Measurements from ENCODE around the gene METRNL.
"Not testable (repeated sequence)": the region's sequence is repeated elsewhere in the genome, so short reads cannot be mapped to it uniquely, and the experiment has no call there.

The METRNL gene

DNA sequence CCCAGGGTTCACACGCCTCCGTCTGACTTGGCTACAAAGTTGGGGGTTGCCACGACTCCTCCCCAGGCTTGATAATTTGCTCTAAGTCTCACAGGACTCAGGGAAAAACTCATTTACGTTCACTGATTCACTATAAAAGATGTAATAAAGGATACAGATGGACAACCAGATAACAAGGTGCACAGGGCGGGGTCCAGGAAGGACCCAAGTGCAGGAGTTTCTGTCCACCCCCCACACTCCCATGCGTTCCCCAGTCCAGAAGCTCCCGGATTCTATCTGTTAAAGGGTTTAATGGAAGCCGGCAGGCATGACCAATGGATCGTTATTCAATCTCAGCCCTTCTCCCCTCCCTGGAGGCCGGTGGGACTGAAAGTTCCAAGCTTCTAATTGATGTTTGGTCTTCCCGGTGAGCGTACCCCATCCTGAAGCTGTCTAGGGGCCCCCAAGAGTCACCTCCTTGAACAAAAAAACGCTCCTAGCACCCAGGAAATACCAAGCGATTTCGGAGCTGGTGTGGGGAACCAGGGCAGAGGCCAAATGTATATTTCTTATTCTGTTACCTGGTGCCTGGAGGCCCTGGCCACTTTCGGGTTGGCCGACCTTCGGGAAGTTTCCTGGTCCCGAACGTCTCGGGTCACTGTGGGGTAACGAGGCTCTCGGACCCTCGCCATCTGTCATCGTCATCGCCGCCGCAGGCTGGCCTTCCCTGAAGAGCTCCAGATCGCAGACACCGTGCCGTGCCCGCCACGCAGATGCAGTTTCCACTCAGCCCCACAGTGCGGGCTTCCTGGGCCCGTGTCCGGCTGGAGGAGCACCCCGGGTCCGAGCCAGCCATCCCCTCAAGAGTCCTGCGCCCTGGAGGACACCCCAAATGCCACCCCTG, 13.5 kb upstream of the METRNL start:
- no peak for DNase-seq

DNA sequence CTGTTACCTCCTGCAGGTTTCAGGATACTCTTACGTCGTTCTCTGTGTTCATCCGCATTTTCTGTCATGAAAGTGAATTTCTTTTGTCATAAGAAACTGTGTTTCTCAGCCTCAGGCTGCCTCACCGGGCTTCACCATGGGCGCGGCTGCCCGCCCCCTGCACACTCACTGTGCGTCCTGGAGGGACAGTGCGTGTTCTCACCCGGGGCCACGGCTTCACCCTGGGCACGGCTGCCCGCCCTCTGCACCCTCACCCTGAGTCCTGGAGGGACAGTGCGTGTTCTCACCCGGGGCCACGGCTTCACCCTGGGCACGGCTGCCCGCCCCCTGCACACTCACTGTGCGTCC, 12.9 kb upstream of the METRNL start:
- not testable (repeated sequence) for DNase-seq

DNA sequence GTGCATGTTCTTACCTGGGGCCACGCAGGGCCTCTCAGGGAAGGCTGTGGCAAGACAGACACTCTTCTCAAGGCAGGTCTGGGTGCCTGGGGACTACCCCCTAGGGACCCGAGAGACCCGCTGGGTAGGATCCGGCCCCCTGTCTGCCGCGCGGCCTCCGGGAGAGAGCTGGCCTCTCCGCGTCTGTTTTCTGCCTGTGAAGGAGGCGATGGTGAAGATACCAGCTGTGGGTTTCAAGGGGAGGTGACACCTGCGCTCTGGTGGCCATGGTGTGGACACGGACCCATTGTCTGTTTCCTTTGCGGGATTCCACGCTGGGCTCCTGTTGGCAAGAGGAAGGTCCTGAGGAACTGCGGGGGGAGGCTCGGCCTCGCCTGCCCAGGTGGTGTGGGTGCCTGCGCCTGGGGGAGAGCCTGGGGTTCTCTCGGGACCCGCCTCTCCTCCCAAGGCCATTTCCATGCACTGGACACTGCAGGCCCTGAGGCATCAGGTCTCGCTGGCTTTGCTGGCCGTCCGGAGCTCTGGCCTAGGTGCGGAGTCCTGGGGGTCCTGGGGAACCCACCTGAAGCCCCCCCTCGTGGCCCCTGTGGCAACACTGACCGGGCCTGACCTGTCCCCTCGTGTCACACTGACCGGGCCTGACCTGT, 12.2 kb upstream of the METRNL start:
- no peak for DNase-seq

DNA sequence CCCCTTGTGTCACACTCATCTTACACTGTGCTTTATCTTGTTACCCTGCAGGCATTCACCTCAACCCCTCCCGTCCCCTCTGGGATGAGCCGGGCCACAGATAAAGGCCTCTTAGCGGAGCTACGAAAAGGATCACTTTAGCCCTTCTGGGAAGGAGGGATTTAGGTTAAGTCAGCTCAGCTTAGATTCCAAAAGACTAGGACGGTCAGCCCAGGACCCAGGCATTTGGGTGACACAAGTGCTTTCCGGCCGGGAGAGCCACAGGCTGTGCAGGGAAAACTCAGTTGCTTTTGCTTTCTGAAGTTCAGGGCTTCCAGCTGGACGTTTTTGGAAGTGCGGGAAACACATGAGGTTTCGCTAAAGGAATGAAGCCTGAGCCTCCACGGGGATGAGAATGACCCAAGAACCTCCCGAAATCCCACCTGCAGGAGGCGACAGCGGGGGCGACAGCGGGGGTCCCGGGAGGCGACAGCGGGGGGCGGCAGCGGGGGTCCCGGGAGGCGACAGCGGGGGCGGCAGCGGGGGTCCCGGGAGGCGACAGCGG, 11.6 kb upstream of the METRNL start:
- DNase-seq = no peak

DNA sequence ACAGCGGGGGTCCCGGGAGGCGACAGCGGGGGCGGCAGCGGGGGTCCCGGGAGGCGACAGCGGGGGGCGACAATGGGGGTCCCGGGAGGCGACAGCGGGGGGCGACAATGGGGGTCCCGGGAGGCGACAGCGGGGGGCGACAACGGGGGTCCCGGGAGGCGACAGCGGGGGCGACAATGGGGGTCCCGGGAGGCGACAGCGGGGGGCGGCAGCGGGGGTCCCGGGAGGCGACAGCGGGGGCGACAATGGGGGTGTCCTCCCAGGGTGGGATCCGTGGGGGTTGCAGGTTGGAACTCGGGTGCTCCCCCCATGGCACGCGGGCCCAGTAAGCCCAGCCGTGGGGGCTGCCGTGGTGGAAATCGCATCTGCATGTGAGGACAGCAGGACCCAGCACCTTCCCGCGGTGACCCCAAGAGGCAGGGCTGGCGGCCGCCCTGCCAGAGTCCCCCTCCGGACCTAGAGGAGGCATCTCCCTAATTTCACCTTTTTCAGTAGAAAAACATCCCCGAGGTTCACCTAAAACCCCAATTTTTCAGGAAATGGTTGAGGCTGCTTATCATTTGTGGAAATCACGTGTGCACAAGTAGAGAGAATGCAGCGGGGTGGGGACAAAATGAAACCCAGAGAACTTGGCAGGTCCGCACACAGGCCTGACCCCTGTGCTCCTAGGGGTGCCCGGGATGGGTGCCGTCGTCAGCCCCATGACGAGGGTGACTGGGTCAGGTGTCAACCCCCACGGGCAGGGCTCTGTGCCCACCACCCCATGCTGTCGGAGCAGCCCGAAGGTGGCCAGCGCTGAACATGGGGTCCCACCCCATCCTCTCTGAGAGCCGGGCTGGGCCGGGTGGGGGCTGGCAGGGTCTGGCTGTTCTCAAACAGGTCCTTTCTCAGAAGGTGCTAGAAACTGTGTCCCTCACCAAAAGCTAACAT, 10.5 kb upstream of the METRNL start:
- DNase-seq = no peak

DNA sequence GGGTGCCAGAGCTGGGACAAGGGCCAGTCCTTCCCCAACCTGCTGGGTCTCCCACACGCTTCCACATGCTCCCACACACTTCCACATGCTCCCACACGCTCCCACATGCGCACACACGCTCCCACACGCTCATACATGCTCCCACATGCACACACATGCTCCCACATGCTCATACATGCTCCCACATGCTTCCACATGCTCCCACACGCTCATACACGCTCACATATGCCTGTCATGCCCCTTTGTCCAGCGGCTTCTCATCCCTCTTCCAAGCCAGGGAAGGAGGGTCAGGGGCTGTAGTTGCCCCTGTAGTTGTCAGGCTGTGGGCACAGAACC, 9.9 kb upstream of the METRNL start:
- DNase-seq = no peak

DNA sequence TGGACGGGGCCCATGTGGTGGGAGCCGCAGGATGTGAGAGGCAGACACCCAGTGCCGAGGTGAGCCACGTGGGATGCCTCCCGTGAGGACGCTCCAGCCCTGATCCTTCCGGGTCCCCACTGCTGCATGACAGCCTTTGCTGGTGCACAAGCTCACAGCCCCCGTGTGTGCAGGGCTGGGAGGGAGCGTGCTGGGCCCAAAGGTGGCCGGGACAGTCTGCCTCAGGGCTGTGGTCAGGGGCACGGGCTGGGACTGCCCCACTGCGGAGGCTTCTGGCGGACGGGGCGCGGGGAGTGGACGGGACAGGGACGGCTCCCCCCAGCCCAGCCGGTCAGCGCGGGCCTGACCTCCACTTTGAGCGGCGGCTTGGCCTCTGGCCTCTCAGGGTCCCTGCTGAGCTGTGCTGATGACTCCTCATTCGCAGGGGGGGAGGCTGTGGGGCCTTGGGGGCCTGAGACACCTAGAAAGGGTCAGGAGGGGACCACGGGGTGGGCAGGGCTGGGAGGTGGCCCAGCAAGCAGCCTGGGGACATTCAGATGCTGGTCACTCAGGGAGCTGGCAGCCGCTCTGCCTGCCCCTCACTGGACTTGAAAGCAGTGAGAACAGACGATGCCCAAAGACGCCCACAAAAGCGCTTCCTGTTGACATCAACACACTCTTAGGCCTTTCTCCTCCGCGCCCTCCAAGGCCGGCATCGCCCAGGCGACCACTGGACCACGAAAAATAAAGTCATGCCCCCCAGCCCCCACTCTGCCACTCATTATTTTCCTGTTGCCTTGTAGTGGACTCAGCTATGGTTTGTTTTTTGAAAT, 9.3 kb upstream of the METRNL start:
- DNase-seq = peak in 7 of 56 donors; percentile 13 to 44 (median 26)

DNA sequence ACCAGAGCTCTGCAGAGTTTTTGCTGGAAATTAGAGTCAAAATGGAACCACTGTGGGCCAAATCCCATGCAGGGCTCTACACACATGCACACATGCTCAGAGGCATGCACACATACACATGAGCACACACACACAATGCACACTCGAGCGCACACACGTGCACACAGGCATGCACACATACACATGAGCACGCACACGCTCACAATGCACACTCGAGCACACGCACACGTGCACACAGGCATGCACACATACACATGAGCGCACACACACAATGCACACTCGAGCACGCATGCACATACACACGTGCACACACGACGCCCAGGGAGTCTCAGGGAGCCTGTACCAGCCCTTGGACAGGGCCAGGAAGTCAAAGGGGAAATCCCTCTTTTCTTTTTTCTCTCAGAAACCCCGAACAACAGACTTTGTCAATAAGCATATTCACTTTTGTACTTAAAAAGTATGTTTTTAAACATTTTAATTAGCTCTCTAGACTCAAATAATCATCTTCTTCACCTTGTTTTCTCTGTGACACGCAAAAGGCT, 8.5 kb upstream of the METRNL start:
- no peak for DNase-seq

DNA sequence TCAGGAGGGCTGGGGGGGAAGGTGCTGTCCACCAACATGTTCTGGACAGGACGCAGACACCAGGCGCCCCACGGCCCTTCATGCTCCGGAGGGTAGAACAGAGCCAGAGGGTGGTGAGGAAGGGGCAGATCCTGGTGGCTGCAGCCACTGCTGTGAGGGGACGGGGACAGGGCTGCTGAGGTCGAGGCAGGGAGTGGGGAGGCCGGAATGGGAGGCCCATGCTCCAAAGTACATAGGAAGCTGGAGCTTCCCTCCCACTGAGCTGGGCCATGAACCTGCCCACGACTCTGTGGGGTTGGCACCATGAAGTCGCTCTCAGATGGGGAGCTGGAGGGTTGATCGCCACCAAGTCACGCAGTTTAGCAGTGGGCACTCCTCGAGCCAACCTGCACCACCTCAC, 8.0 kb upstream of the METRNL start:
- DNase-seq = no peak

DNA sequence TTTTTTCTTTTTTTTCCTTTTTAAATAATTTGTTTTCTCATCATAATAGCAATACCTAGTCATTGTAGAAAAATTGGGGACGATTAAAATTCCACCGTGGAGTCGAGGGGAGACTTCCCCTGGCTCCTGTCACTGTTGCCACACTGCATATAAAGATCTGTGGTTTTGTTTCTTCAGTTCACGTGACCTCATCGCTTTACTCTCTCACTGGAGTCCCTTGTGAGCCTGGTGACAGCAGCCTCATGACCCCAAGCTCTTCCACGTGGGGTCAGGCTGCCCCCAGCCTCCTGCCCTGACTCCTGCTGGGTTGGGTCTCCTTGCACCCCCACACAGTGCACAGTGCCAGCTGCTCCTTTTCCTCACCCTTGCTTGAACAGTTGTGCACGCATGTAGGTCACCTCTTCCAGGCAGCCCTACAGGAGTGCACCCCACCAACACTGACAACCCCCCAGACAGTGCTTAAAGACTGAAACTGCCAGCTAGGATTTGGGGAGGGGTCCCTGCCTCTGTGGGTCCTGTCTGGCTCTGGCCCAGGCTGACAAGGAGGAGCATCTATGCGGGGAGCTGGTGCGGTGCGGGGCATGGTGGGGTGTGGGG, 7.3 kb upstream of the METRNL start:
- no peak for DNase-seq

DNA sequence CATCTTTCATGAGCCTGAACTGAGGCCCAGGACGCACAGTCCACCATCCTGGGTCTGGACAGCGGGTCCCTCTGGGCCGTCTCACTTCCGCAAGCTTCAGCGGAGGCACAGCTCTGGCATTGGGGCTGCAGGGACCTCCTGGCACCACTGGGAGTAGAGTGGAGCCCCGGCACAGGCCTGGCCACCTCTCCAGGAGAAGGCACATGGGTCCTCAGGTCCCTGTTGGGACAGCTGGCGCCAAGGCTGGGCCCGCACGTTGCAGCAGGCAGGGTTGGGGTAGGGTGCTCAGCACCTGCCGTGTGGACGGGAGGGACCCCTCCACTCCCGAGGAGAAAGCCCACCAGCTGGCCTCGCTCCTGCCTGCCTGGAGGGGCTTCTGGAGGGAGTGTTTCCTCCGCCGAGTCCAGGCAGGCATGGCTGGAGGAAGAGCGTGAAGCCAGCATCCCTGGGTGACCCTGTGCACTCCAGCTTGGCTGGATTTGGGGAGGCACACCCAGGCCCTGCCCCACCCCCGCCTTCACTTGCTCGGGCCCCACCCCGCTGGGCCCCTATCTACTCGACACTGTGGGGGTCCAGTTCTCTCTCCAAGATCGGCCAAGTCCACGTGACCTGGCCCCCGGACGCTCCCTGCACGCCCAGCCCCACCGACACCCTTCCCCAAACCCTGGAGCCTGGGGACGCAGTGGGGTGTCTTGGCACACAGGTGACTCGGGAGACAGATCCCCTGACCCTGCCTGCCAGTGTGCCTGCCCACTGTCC, 6.6 kb upstream of the METRNL start:
- DNase-seq = no peak

DNA sequence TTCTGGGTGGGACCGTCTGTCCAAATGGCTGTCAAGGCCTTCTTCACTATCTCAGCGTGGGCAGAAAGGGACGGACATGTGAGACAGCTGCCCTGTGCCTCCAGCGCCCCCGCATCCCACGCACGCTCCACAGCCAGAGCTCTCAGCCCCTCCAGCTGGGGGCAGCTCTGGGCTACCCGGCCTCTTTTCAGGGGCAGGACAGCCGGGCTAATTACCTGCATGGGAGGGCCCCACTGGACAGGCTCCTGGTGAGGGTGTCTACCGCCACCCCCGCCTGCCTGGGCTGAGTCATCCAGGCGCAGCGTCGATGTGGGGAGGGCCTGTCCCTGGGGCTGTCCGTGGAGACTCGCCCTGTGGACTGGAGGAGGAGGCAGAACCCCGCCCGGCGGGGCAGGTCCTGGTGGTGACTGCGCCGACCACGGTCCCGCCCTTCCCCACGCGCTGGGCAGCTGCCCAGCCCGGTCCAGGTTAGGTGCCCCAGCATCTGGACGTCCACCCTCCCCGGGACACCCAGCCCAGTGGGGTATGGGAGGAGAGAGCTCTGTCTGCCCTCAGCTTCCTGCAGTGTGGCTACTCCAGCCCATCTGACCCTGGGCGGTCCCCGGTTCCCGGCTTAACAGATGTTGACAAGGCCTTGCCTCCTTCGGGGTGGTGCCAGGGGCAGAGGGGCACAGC, 5.9 kb upstream of the METRNL start:
- DNase-seq = no peak

DNA sequence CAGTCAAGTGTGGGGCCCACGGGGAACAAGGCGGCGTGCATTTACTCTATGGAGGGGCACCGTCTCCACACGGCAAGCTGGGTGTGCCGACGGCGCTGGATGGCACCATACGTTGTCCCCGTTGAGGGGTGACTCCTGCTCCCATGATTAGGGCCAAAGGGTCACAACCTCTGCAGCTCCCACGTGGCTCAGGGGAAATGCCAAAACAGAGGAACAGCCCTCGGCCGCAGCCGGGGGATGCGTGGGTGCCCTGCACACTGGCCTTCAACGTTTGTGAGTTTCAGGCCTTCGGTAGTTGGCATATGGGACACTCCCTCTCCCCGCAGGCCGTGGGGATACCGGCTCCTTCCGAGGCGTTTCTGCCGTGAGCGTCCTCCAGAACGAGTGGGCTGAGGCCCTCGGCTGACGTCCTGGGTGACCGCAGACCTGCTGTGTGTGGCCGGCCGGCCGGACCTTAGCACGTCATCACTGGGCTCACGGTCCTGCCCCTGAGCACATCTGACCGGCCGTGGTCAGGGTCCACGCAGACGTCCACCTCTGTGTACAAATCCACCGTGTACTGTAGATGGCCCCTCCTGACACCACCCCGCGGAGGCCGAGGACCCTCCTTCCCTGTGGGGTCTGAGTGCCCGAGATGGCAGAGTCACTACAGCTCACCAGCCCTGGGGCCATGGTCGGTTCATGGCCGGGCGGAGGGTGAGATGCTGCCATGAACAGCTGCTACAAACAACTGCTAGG, 4.8 kb upstream of the METRNL start:
- no peak for DNase-seq

DNA sequence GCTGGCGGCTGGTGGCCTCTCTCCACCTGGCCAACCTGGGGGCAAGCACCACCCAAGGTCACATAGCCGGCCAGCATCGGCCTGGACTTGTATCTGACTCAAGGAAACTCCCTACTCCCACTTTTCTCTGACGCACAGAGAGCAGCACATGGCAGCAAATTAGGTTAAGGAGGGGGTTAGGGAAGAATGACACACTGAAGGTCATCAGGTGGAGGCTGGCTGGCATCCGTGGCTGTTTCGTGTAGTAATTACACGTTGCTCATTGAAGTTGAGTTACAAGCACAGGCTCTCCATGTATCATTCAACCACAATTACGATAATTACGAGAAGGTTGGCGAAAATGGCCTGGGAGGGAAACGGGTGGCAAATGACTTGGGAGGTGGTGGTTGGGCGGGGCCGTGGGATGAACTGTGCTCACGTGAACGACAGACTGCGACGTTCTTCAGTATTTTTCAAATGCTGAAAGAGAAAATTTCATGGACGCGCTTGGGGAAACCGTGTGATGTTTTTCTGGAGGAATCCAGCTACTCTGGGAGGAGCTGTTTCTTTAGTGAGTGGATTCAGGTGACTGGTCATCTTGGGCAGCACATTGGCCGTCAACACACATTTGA, 4.0 kb upstream of the METRNL start:
- no peak for DNase-seq

DNA sequence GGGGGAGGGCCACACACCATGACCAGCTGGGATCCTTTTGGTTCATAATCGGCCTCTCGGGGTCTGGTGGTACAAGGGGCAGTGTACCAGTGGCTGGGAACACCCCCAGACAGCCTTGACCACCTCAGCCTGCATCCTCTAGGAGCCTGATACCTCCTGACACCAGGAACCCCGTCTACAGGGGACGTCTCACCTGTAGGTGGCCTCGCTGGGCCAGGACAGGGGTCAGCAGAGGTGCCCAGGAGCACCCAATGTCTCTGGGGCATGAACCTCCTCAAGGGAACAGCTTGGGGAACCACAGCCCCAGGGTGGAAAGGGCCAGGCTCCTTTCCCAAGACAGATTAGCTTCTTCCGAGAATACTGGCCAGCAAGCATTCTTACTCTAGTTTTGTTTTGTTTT, 2.5 kb upstream of the METRNL start:
- DNase-seq = no peak

DNA sequence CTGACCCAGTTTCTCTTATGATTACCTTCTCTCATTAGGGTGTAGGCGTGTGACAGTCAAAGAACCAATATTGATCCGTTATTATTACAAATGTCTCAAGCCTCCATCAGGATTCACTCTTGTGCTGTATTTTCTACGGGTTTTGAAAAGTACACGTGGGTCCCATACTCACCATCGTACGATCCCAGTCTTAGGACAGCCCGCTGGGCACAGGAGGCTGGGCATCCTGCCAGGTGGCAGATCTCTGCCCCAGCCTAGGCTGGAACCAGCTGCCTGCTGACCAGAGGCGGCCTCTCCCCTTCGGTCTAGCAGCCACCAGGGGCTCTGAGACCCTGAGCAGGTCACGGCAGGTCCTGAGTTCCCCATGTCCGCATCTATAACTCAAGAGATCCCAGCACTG, 2.0 kb upstream of the METRNL start:
- no peak for DNase-seq

DNA sequence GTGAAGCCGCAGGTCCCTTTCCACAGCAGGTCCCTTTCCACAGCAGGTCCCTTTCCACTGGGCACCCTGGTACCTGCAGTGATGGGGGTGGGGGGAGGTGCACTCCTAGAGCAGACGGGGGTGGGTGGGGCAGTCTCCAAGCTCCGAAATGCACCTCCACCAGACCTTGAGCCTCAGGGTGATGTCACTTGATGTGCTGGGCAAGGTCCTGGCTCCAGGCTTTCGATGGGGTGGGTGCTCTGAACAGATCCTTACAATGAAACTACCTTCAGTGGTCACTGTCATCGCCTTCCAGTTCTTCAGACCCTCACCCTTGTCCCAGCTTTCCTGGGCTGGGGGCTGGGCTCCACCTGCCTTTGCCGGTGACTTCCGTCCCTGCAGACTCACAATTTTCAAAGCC, 1.5 kb upstream of the METRNL start:
- DNase-seq = no peak
